DMS 273 (cell line): Measurements from ENCODE around the gene MIOX.
"Not testable (repeated sequence)": the region's sequence is repeated elsewhere in the genome, so short reads cannot be mapped to it uniquely, and the experiment has no call there.

ENCODE experiments used
- DNase-seq: peaks from one replicate; lab custom pipeline; 2025; ENCODE audit not compliant: unreplicated experiment; lab: John Stamatoyannopoulos, UW

The MIOX gene

DNA sequence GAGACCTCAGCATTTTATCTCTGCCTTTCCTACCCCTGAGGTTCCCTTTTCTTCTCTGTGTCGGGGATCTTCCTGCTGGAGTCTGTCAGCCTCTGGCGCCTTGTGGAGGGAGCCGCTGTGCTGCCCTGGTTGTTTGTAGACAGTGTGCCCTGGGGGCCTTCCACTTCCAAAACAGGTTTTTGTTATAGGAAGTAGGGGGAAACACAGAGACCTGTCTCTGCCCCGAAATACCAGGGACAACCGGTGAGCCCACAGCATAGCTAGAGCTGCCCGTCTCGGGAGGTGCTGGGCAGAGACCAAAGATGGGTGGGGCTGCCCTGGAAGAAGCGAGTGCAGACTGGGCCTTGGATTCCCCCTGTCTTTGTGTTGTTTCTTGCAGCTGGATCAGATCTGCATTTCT, 29.4 kb downstream of the MIOX start:
- no peak for DNase-seq

DNA sequence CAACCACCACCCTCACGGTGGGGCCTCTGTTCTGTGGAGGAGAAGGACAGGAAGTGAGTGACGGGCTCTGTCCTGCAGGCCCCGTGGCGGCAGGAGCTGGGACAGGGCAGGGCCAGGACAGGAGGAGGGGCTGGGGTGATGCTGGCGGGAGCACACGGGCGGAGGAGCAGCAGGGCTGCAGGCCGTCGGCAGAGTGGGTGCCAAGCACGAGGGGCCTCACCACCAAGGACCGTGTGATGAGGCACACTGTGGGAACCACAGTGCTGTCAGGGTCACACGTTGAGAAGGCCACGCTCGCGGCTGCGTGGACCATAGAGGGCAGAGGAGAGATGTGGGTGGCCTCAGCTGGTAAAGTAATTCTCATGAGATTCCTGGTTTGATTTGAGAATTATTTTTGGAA, 30.2 kb downstream of the MIOX start:
- DNase-seq, result no peak

GRCh38 chr22:50517495-50518260, 31.0 kb downstream of the MIOX start:
- no peak for DNase-seq

GRCh38 chr22:50518606-50519005, 31.9 kb downstream of the MIOX start:
- DNase-seq, result no peak

DNA sequence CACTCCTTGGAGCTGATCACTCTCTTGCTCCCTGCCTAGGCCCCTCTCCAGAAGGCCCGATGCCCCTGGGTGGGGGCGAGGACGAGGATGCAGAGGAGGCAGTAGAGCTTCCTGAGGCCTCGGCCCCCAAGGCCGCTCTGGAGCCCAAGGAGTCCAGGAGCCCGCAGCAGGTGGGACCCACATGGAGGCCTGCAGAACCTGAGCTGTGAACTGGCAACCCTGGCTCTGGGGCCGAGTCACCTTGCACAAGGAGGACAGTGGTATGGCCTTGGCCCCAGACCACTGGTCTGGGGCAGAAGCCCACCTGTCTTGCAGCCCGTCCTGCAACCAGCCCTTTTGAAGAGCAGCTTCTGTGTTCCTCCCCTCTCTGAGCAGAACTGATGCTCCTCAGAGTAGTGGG, 32.5 kb downstream of the MIOX start:
- no peak for DNase-seq

GRCh38 chr22:50520184-50520583, 33.5 kb downstream of the MIOX start:
- DNase-seq, result not testable (repeated sequence)

GRCh38 chr22:50520826-50521453, 34.3 kb downstream of the MIOX start:
- no peak for DNase-seq

DNA sequence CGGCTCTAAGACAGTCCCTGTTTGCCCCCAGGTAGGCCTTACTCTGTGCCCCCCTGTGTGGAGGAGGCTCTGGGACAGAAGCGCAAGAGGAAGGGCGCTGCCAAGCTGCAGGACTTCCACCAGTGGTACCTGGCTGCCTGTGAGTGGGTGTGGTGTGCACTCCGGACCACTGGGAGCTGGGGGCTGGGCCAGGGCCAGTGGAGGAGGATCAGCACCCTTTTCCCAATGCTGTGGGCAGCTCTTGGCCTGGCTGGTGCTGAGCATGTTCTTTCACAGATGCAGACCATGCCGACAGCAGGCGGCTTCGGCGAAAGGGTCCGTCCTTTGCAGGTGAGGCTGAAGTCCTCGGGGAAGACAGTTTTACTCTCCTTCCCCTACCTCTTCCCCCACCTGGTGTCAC, 35.1 kb downstream of the MIOX start:
- DNase-seq, result no peak

GRCh38 chr22:50522208-50522805, 35.6 kb downstream of the MIOX start:
- DNase-seq, result no peak

DNA sequence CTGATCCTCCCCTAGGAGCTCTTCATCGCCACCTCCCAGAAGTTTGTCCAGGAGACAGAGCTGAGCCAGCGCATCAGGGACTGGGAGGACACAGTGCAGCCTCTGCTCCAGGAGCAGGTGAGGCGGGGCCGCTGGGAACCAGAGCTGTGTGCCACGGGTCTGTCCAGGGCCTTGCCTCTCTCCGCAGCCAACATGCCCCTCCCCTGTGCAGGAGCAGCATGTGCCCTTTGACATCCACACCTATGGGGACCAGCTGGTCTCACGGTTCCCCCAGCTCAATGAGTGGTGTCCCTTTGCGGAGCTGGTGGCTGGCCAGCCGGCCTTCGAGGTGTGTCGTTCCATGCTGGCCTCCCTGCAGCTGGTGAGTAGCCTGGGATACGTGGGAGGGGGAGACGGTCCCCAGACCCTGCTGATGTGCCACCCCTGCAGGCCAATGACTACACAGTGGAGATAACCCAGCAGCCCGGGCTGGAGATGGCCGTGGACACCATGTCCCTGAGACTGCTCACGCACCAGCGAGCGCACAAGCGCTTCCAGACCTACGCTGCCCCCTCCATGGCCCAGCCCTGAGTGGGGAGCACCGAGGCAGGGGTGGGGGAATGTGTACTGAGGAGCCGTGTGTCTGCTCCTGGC, 36.3 kb downstream of the MIOX start:
- no peak for DNase-seq

DNA sequence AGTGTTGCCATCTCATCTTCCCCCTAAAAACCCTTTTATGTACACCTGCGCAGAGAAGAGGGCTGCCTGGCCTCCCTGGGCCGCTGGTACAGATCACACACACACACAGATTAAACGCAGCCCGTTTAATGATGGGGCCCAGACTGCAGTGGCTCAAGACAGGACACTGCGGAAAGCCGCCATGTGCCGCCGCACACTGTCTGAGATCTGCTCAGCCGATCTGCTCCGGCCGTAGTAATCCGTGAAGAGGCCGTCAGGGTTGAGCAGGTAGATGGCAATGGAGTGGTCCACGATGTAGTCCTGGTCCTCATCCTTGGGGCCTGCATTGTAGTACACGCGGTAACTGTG, 36.8 kb downstream of the MIOX start:
- DNase-seq, result no peak

DNA sequence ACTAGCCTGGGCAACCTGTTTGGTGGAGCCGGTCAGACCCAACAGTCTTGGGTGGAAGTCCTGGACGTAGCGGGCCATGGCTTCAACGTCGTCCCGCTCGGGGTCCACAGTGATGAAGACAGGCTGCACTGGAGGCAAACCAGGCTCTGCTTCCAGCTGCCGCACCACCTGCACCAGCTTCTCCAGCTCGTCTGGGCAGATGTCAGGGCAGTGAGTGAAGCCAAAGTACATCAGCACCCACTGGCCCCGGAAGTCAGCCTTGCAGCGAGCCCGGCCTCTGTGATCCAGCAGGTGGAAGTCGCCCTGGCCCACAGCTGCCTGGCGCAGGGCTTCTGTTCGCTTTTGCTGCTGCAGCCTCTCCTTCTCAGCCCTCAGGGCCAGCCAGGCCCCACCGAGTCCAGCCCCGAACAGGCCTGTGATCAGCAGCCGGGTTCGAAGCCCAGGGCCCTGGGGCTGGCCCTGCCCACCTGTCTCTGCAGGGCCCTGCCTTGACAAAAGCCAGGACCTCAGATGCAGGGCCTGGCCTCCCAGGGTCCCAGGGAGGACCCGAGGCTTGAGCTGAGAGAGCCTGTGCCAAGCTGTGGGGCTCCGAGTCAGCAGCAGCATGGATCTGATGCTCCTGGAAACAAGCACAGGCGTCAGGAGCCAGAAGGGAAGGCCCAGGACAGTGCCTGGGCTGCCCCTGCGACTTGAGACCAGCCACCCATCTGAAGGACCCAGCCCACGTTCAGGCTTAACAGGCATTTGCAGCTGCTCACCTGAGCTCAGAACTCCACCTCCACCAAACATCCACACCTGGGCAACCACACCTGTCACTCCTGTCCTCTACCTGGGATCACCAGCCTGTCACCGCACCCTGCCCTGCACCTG, 37.4 kb downstream of the MIOX start:
- peak; percentile 74 for DNase-seq

GRCh38 chr22:50524676-50525103, 38.0 kb downstream of the MIOX start:
- DNase-seq, result peak; percentile 63

GRCh38 chr22:50525104-50525857, 38.6 kb downstream of the MIOX start, which contains the start of gene SCO2:
TSS of gene SCO2 (minus strand) at chr22:50525598. CDS start at chr22:50524411, 1,187 bp downstream.
- peak; percentile 98 for DNase-seq

DNA sequence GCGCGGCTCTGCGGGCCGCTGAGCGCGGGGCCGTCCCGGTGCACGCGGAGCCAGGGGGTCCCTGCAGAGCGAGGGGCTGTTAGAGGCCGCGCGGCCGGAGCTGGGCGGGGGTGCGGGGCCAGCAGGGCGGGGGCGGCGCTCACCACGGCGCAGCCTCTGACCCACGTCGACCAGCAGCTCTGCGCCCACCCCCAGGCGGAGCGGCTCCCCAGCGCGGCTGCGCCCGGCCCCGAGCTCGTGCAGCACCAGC, 39.1 kb downstream of the MIOX start:
- DNase-seq, result no peak

GRCh38 chr22:50526108-50526833, 39.6 kb downstream of the MIOX start:
- DNase-seq, result peak; percentile 91

GRCh38 chr22:50526834-50527801, 40.5 kb downstream of the MIOX start:
- DNase-seq, result peak; percentile 27

GRCh38 chr22:50527921-50528681, 41.4 kb downstream of the MIOX start:
- no peak for DNase-seq
